PFSK-1 (cell line): ENCODE results near the gene NCOA7.

Experiments
- POLR2AphosphoS5 ChIP-seq: IDR thresholded peaks from 2 replicates; pipeline ENCODE4 v1.6.1; 2012; ENCODE audit warnings: low read depth, mild to moderate bottlenecking, control low read depth, low read length, moderate library complexity
- REST ChIP-seq, 2 experiments: IDR thresholded peaks; 2 replicates each; pipeline versions ENCODE4 v1.6.1 to v1.8.0; 2011 to 2012; ENCODE audit warnings: low read depth in 2 of 2, low read length in 2 of 2, control low read depth in 1 of 2, inconsistent platforms in 1 of 2, mild to moderate bottlenecking in 1 of 2, moderate library complexity in 1 of 2; ENCODE audit not compliant: insufficient read depth in 1 of 2
- TAF1 ChIP-seq: IDR thresholded peaks from 2 replicates; pipeline ENCODE4 v1.6.1; 2012; ENCODE audit warnings: low read length, control low read depth, borderline replicate concordance; ENCODE audit not compliant: insufficient read depth

GRCh38 chr6:125854355-125854754, 63.6 kb downstream of the NCOA7 start:
- TF ChIP-seq REST (IDR thresholded peaks at IDR 0.05; ENCODE audit: insufficient read depth in 1 of 2, low read depth in 2 of 2, low read length in 2 of 2) = no peak
- TF ChIP-seq TAF1 = no peak
- no peak for TF ChIP-seq POLR2AphosphoS5
